Neuronal stem cell (in vitro differentiated cells): Measurements from ENCODE around the gene FETUB.
"Not testable (repeated sequence)": the region's sequence is repeated elsewhere in the genome, so short reads cannot be mapped to it uniquely, and the experiment has no call there.

Experiments used
- DNase-seq: peaks from one replicate; pipeline ENCODE4 v3.0.0-alpha.2; 2013; ENCODE audit warnings: low spot score
- H2AFZ ChIP-seq: one replicate; pipeline ENCODE4 v1.6.1; 2013; ENCODE audit warnings: mild to moderate bottlenecking, low read length, inconsistent platforms
- H2AK5ac ChIP-seq: 2 replicates; pipeline ENCODE4 v1.6.1; 2013; ENCODE audit warnings: low read depth, mild to moderate bottlenecking, inconsistent platforms, low read length, moderate library complexity, mixed read lengths
- H2BK120ac ChIP-seq: 2 replicates; pipeline ENCODE4 v1.6.1; 2013; ENCODE audit warnings: low read depth, mild to moderate bottlenecking, inconsistent platforms, low read length, moderate library complexity, mixed read lengths
- H2BK12ac ChIP-seq: one replicate; pipeline ENCODE4 v1.6.1; 2013; ENCODE audit warnings: low read length, inconsistent platforms
- H2BK15ac ChIP-seq: 2 replicates; pipeline ENCODE4 v1.6.1; 2013; ENCODE audit warnings: mild to moderate bottlenecking, low read length, inconsistent platforms, mixed read lengths
- H2BK5ac ChIP-seq: one replicate; pipeline ENCODE4 v1.6.1; 2013; ENCODE audit warnings: inconsistent platforms, mild to moderate bottlenecking, low read length, moderate library complexity
- H3K14ac ChIP-seq: one replicate; pipeline ENCODE4 v1.6.1; 2013; ENCODE audit warnings: low read length, inconsistent platforms
- H3K18ac ChIP-seq: 2 replicates; pipeline ENCODE4 v1.6.1; 2013; ENCODE audit warnings: low read length, inconsistent platforms
- H3K23ac ChIP-seq: 2 replicates; pipeline ENCODE4 v1.6.1; 2013; ENCODE audit warnings: low read depth, mild to moderate bottlenecking, mixed read lengths, low read length, inconsistent platforms; ENCODE audit not compliant: poor library complexity
- H3K27ac ChIP-seq: replicated peaks from 3 replicates; pipeline ENCODE4 v1.5.1; 2013; ENCODE audit warnings: low read length, inconsistent platforms
- H3K27me3 ChIP-seq, 3 experiments: 2 replicates each; pipeline ENCODE4 v1.6.1; 2013; ENCODE audit warnings: low read length in 3 of 3, mild to moderate bottlenecking in 2 of 3, inconsistent platforms in 1 of 3, low read depth in 1 of 3, mixed read lengths in 1 of 3, moderate library complexity in 1 of 3; ENCODE audit not compliant: control insufficient read depth in 3 of 3, insufficient read depth in 3 of 3
- H3K36me3 ChIP-seq, 2 donors: replicated peaks in 1 of 2; 2 replicates each; pipeline ENCODE4 v1.6.1; 2013; ENCODE audit warnings: low read length in 2 of 2; ENCODE audit not compliant: control insufficient read depth in 2 of 2, insufficient read depth in 2 of 2
- H3K4ac ChIP-seq: 2 replicates; pipeline ENCODE4 v1.6.1; 2013; ENCODE audit warnings: inconsistent platforms, mild to moderate bottlenecking, low read length, moderate library complexity
- H3K4me1 ChIP-seq, 2 donors: 1 replicate in 1 of 2; 2 replicates in 1 of 2; pipeline ENCODE4 v1.6.1; 2013; ENCODE audit warnings: low read length in 2 of 2, low read depth in 1 of 2; ENCODE audit not compliant: control insufficient read depth in 2 of 2, insufficient read depth in 1 of 2
- H3K4me2 ChIP-seq: one replicate; pipeline ENCODE4 v1.6.1; 2013; ENCODE audit warnings: mild to moderate bottlenecking, low read length, inconsistent platforms; ENCODE audit not compliant: insufficient read depth, poor library complexity, severe bottlenecking
- H3K4me3 ChIP-seq, 2 donors: 2 replicates each; pipeline ENCODE4 v1.5.1; 2013; ENCODE audit warnings: low read length in 2 of 2, mild to moderate bottlenecking in 2 of 2, inconsistent platforms in 1 of 2, moderate library complexity in 1 of 2
- H3K79me1 ChIP-seq: one replicate; pipeline ENCODE4 v1.6.1; 2013; ENCODE audit warnings: low read depth, mild to moderate bottlenecking, inconsistent platforms, low read length, moderate library complexity
- H3K9ac ChIP-seq: one replicate; pipeline ENCODE4 v1.6.1; 2013; ENCODE audit warnings: mild to moderate bottlenecking, low read depth, low read length, inconsistent platforms; ENCODE audit not compliant: poor library complexity
- H3K9me3 ChIP-seq, 2 donors: replicated peaks in 1 of 2; 2 replicates each; pipeline versions ENCODE3 to v1.6.1; 2013; ENCODE audit warnings: low read length in 2 of 2, mild to moderate bottlenecking in 2 of 2, inconsistent platforms in 1 of 2, low read depth in 1 of 2, mixed read lengths in 1 of 2, moderate library complexity in 1 of 2; ENCODE audit not compliant: control insufficient read depth in 2 of 2, insufficient read depth in 1 of 2
- H4K8ac ChIP-seq: one replicate; pipeline ENCODE4 v1.6.1; 2013; ENCODE audit warnings: low read depth, mild to moderate bottlenecking, inconsistent platforms, low read length, moderate library complexity
- H4K91ac ChIP-seq: one replicate; pipeline ENCODE4 v1.6.1; 2013; ENCODE audit warnings: low read length, low read depth, mild to moderate bottlenecking, inconsistent platforms; ENCODE audit not compliant: poor library complexity
- WGBS, 2 donors: extraction: QIAGEN DNeasy Blood & Tissue Kit; methylation state at CpG; one replicate each; pipeline ENCODE4 v1.1.7; 2013; ENCODE audit warnings: missing lambda C conversion rate in 2 of 2, mixed read lengths in 1 of 2; ENCODE audit not compliant: insufficient read length in 2 of 2, insufficient replicate concordance in 1 of 2; ENCODE audit errors: extremely low coverage in 2 of 2; 5-methylcytosine and 5-hydroxymethylcytosine counted together

The FETUB gene

GRCh38 chr3:186682812-186683211, 42.6 kb downstream of the FETUB start:
- DNase-seq = no peak
- peaks cover 0 to 1% of the 10 kb centered on the region in 2 donors for H3K9me3 ChIP-seq
- no peak overlapping the region for H4K91ac ChIP-seq
- H3K79me1 ChIP-seq = no peaks in the 10 kb centered on the region
- H2AFZ ChIP-seq = no peak overlapping the region
- no peak overlapping the region for H3K4me3 ChIP-seq
- H2BK12ac ChIP-seq = no peak overlapping the region
- H3K36me3 ChIP-seq = no peaks in the 10 kb centered on the region
- H3K4ac ChIP-seq = no peak overlapping the region
- no peak overlapping the region for H2BK120ac ChIP-seq
- H4K8ac ChIP-seq = no peak overlapping the region
- H2BK5ac ChIP-seq = no peak overlapping the region
- H3K27me3 ChIP-seq = peaks cover 0 to 13% (median 0%) of the 10 kb centered on the region in 3 experiments
- no peak overlapping the region for H2BK15ac ChIP-seq
- no peak overlapping the region for H3K14ac ChIP-seq
- H2AK5ac ChIP-seq = no peak overlapping the region
- H3K23ac ChIP-seq = no peak overlapping the region
- H3K4me2 ChIP-seq = no peak overlapping the region
- H3K27ac ChIP-seq = no peak overlapping the region
- no peak overlapping the region for H3K9ac ChIP-seq
- peaks cover 0 to 2% of the 10 kb centered on the region in 2 donors for H3K4me1 ChIP-seq
- WGBS, 2 donors = no CpG with 5 or more reads among the region's 3 CpGs
- no peak overlapping the region for H3K18ac ChIP-seq

- Histone ChIP-seq H3K36me3 (no peaks in the 10 kb centered on the region), H3K9ac (no peak overlapping the region), H2BK12ac (no peak overlapping the region), H3K4me2 (no peak overlapping the region), H3K27me3 (peaks cover 0 to 6% (median 0%) of the 10 kb centered on the region in 3 experiments), H3K14ac (no peak overlapping the region), H2BK15ac (no peak overlapping the region), H2BK120ac (no peak overlapping the region), H3K23ac (no peak overlapping the region), H3K4me3 (no peak overlapping the region), H3K4me1 (peaks cover 0 to 2% of the 10 kb centered on the region in 2 donors), H2AK5ac (no peak overlapping the region), H2AFZ (no peak overlapping the region), H4K8ac (no peak overlapping the region), H3K18ac (no peak overlapping the region), H4K91ac (no peak overlapping the region), H2BK5ac (no peak overlapping the region), H3K4ac (no peak overlapping the region), H3K9me3 (peaks cover 0 to 1% of the 10 kb centered on the region in 2 donors), H3K79me1 (no peaks in the 10 kb centered on the region), H3K27ac (no peak overlapping the region)
- no CpG with 5 or more reads among the region's 3 CpGs for WGBS, 2 donors
- no peak for DNase-seq
These were observed 43.8 kb downstream of the FETUB start for GRCh38 chr3:186683979-186684378.

- not testable (repeated sequence) for H3K9me3 ChIP-seq, H4K91ac ChIP-seq, DNase-seq, H3K27me3 ChIP-seq, H3K36me3 ChIP-seq, H2AK5ac ChIP-seq, H3K14ac ChIP-seq, H3K4me1 ChIP-seq, H2BK120ac ChIP-seq, H2AFZ ChIP-seq, H3K23ac ChIP-seq, H2BK12ac ChIP-seq, H2BK15ac ChIP-seq, H3K4ac ChIP-seq, H3K27ac ChIP-seq, H3K4me3 ChIP-seq, H2BK5ac ChIP-seq, H3K79me1 ChIP-seq, H3K18ac ChIP-seq, H3K4me2 ChIP-seq, H4K8ac ChIP-seq, H3K9ac ChIP-seq
- no CpG with 5 or more reads among the region's 2 CpGs for WGBS, 2 donors
These were observed 46.3 kb downstream of the FETUB start for GRCh38 chr3:186686475-186686874.

GRCh38 chr3:186687120-186687651, 47.0 kb downstream of the FETUB start:
- Histone ChIP-seq H2BK12ac (no peak overlapping the region), H2BK5ac (no peak overlapping the region), H3K9ac (no peak overlapping the region), H3K9me3 (peaks cover 0 to 1% of the 10 kb centered on the region in 2 donors), H2BK15ac (no peak overlapping the region), H3K4me1 (peaks cover 0 to 2% of the 10 kb centered on the region in 2 donors), H3K14ac (no peak overlapping the region), H3K4me2 (no peak overlapping the region), H2AFZ (no peak overlapping the region), H2BK120ac (no peak overlapping the region), H4K91ac (no peak overlapping the region), H3K36me3 (no peaks in the 10 kb centered on the region), H3K23ac (no peak overlapping the region), H4K8ac (no peak overlapping the region), H3K4ac (no peak overlapping the region), H3K4me3 (no peak overlapping the region), H3K27me3 (peaks cover 0 to 2% (median 0%) of the 10 kb centered on the region in 3 experiments), H2AK5ac (no peak overlapping the region), H3K18ac (no peak overlapping the region), H3K79me1 (no peaks in the 10 kb centered on the region), H3K27ac (no peak overlapping the region)
- no peak for DNase-seq
- no CpG with 5 or more reads among the region's 12 CpGs for WGBS, 2 donors
